H1 (cell line): ENCODE data around the gene POLE.

Experiments
- CREB1 ChIP-seq: IDR thresholded peaks from 2 replicates; pipeline ENCODE4 v1.6.1; 2012; ENCODE audit warnings: inconsistent platforms
- CTCF ChIP-seq, 3 experiments: IDR thresholded peaks; 1 replicate in 2 of 3; 2 replicates in 1 of 3; pipeline versions ENCODE4 v1.5.1 to v1.6.1; 2011; ENCODE audit warnings: low read length in 3 of 3, mild to moderate bottlenecking in 3 of 3, inconsistent platforms in 2 of 3, low read depth in 1 of 3, moderate library complexity in 1 of 3; ENCODE audit not compliant: insufficient read depth in 1 of 3; ENCODE audit errors: control extremely low read depth in 1 of 3
- EP300 ChIP-seq, 2 experiments: IDR thresholded peaks; 1 replicate in 1 of 2; 2 replicates in 1 of 2; pipeline ENCODE4 v1.6.1; 2011 to 2012; ENCODE audit warnings: low read depth in 2 of 2, low read length in 2 of 2, mild to moderate bottlenecking in 2 of 2, borderline replicate concordance in 1 of 2, inconsistent platforms in 1 of 2, moderate library complexity in 1 of 2
- GABPA ChIP-seq: IDR thresholded peaks from 2 replicates; pipeline ENCODE4 v1.6.1; 2011; ENCODE audit warnings: mild to moderate bottlenecking, low read length, moderate library complexity, borderline replicate concordance; ENCODE audit not compliant: insufficient read depth
- POLR2A ChIP-seq, 2 experiments: IDR thresholded peaks; 1 replicate in 1 of 2; 2 replicates in 1 of 2; pipeline ENCODE4 v1.6.1; 2011; ENCODE audit warnings: low read depth in 2 of 2, low read length in 2 of 2, mild to moderate bottlenecking in 2 of 2; ENCODE audit errors: control extremely low read depth in 1 of 2
- POLR2AphosphoS5 ChIP-seq: IDR thresholded peaks from 2 replicates; pipeline ENCODE4 v1.6.1; 2011; ENCODE audit warnings: low read depth, low read length
- SIN3A ChIP-seq, 2 experiments: IDR thresholded peaks in 1 of 2; conservative IDR thresholded peaks in 1 of 2; 2 replicates each; pipeline ENCODE4 v1.6.1; 2011 to 2012; ENCODE audit warnings: low read length in 2 of 2, improper control_type of control experiment in 1 of 2, low read depth in 1 of 2, mild to moderate bottlenecking in 1 of 2
- SP1 ChIP-seq: IDR thresholded peaks from 2 replicates; pipeline ENCODE4 v1.6.1; 2011; ENCODE audit warnings: low read depth, low read length
- YY1 ChIP-seq: IDR thresholded peaks from 2 replicates; pipeline ENCODE4 v1.6.1; 2011; ENCODE audit warnings: low read depth, mild to moderate bottlenecking, low read length
- TF ChIP-seq, protein P1 (sequence below): IDR thresholded peaks from 2 replicates; pipeline ENCODE4 v1.6.1; 2011; ENCODE audit warnings: low read length, improper control_type of control experiment
- TF ChIP-seq, protein P2 (sequence below): IDR thresholded peaks from 2 replicates; pipeline ENCODE4 v1.6.1; 2012; ENCODE audit warnings: inconsistent platforms

GRCh38 chr12:132591107-132591935 is 95.8 kb downstream of the POLE start:
- no peak for TF ChIP-seq CTCF (IDR thresholded peaks at IDR 0.05; ENCODE audit: control extremely low read depth in 1 of 3, insufficient read depth in 1 of 3, low read depth in 1 of 3, low read length in 3 of 3)
- TF ChIP-seq, protein P1, sequence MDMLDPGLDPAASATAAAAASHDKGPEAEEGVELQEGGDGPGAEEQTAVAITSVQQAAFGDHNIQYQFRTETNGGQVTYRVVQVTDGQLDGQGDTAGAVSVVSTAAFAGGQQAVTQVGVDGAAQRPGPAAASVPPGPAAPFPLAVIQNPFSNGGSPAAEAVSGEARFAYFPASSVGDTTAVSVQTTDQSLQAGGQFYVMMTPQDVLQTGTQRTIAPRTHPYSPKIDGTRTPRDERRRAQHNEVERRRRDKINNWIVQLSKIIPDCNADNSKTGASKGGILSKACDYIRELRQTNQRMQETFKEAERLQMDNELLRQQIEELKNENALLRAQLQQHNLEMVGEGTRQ: no peak
- TF ChIP-seq POLR2AphosphoS5: no peak
- TF ChIP-seq GABPA: no peak
- TF ChIP-seq EP300 (IDR thresholded peaks at IDR 0.05; ENCODE audit: borderline replicate concordance in 1 of 2, low read depth in 2 of 2, low read length in 2 of 2): no peak
- no peak for TF ChIP-seq CREB1
- TF ChIP-seq POLR2A (IDR thresholded peaks at IDR 0.05; ENCODE audit: control extremely low read depth in 1 of 2, low read depth in 2 of 2, low read length in 2 of 2): no peak
- no peak for TF ChIP-seq SP1
- no peak for TF ChIP-seq SIN3A (conservative IDR thresholded peaks at IDR 0.05 in 1 of 2, IDR thresholded peaks at IDR 0.05 in 1 of 2; ENCODE audit: low read depth in 1 of 2, low read length in 2 of 2)
- TF ChIP-seq, protein P2, sequence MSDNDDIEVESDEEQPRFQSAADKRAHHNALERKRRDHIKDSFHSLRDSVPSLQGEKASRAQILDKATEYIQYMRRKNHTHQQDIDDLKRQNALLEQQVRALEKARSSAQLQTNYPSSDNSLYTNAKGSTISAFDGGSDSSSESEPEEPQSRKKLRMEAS: no peak
- no peak for TF ChIP-seq YY1
